OCI-LY7 (cell line): Measurements from ENCODE around the gene EPB41L2. TPM values are rescaled to one million over a fixed set of nuclear protein-coding genes. Genes with fewer than 3 reads are reported as not detected.
A peak's percentile ranks its signal among the peaks of the same experiment; 100 is the strongest.
"Not testable (repeated sequence)": the region's sequence is repeated elsewhere in the genome, so short reads cannot be mapped to it uniquely, and the experiment has no call there.

ENCODE experiments used
- BruUV-seq: library from RNA; stranded (reverse); fragments of 400-500 nt; replicated peaks from 2 replicates; lab custom pipeline; 2021; lab: Mats Ljungman, UMichigan
- CTCF ChIA-PET: fragments of 300-600 bp; sonication (Branson Sonifier 250); formaldehyde crosslinking; loops from one replicate; lab custom pipeline; 2022; ENCODE audit warnings: antibody characterized with exemption; ENCODE audit not compliant: unreplicated experiment; lab: Charles Lee
- POLR2A ChIA-PET: fragments of 300-600 bp; sonication (Branson Sonifier 250); formaldehyde crosslinking; loops from one replicate; lab custom pipeline; 2022; ENCODE audit warnings: antibody characterized with exemption; lab: Charles Lee
- DNase-seq: peaks from one replicate; pipeline ENCODE4 v3.0.0-alpha.2; 2015; ENCODE audit warnings: low spot score
- H2AFZ ChIP-seq: fragments of 200-600 bp; sonication (generic), shearing (Covaris generic); 2 replicates; pipeline ENCODE4 v1.6.1; 2014; ENCODE audit warnings: mild to moderate bottlenecking, antibody characterized with exemption, low read length, moderate library complexity
- H3K27ac ChIP-seq: fragments of 200-600 bp; sonication (generic); 2 replicates; pipeline ENCODE4 v1.5.1; 2014; ENCODE audit warnings: mixed run types, low read depth, mild to moderate bottlenecking, moderate library complexity, low read length, inconsistent platforms; ENCODE audit not compliant: poor library complexity, severe bottlenecking
- H3K36me3 ChIP-seq: fragments of 200-600 bp; sonication (generic); 2 replicates; pipeline ENCODE4 v1.6.1; 2014; ENCODE audit warnings: mild to moderate bottlenecking, antibody characterized with exemption, low read length, moderate library complexity, mixed read lengths; ENCODE audit not compliant: insufficient read depth
- H3K4me1 ChIP-seq: fragments of 200-600 bp; sonication (generic); 2 replicates; pipeline ENCODE4 v1.5.1; 2014; ENCODE audit warnings: mild to moderate bottlenecking, low read length; ENCODE audit not compliant: insufficient read depth, poor library complexity, severe bottlenecking
- H3K4me2 ChIP-seq: fragments of 200-600 bp; sonication (generic); 2 replicates; pipeline ENCODE4 v1.6.1; 2014; ENCODE audit warnings: mild to moderate bottlenecking, low read length
- H3K4me3 ChIP-seq: fragments of 200-600 bp; sonication (generic); 2 replicates; pipeline ENCODE4 v1.5.1; 2014; ENCODE audit warnings: mild to moderate bottlenecking, low read depth, low read length; ENCODE audit not compliant: poor library complexity, severe bottlenecking
- H3K79me2 ChIP-seq: fragments of 200-600 bp; sonication (generic); 2 replicates; pipeline ENCODE4 v1.6.1; 2016; ENCODE audit warnings: low read depth, mild to moderate bottlenecking, low read length, moderate library complexity, mixed read lengths; ENCODE audit not compliant: insufficient read depth
- H3K9me2 ChIP-seq: fragments of 200-600 bp; sonication (generic); 2 replicates; pipeline ENCODE4 v1.6.1; 2016; ENCODE audit warnings: mild to moderate bottlenecking, low read length, mixed read lengths; ENCODE audit not compliant: insufficient read depth
- H3K9me3 ChIP-seq: fragments of 200-600 bp; sonication (generic); 2 replicates; pipeline ENCODE4 v1.6.1; 2014; ENCODE audit warnings: mild to moderate bottlenecking, mixed run types, low read length, mixed read lengths
- H4K20me1 ChIP-seq: fragments of 200-600 bp; sonication (generic); 2 replicates; pipeline ENCODE4 v1.6.1; 2014; ENCODE audit warnings: mild to moderate bottlenecking, antibody characterized with exemption, low read length, moderate library complexity, mixed read lengths; ENCODE audit not compliant: insufficient read depth
- EZH2phosphoT487 ChIP-seq: fragments of 200-600 bp; sonication (generic); IDR thresholded peaks from 2 replicates; pipeline ENCODE4 v1.6.1; 2018; ENCODE audit warnings: low read depth, borderline replicate concordance, mild to moderate bottlenecking, mixed run types, antibody characterized with exemption, low read length, moderate library complexity, mixed read lengths
- intact Hi-C: fragments of 100-400 bp; cut with micrococcal nuclease; formaldehyde crosslinking; loops from one replicate; pipeline ENCODE4 v1.10.0; 2022; ENCODE audit not compliant: unreplicated experiment
- total RNA-seq, 2 experiments: library from RNA; depleted of rRNA in 1 of 2; stranded (reverse); fragments of >200 nt in 1 of 2; shearing (Covaris generic) in 1 of 2; gene quantifications; 2 replicates each; pipeline ENCODE4 v1.2.3, GENCODE V29; 2014 to 2022
- TF ChIP-seq, protein P1 (sequence below): fragments of 200-600 bp; sonication (generic); conservative IDR thresholded peaks from 2 replicates; pipeline ENCODE4 v1.5.1; 2014; ENCODE audit warnings: mild to moderate bottlenecking, antibody characterized with exemption, low read length, moderate library complexity, mixed read lengths

The EPB41L2 gene
- total RNA-seq, 2 experiments from 2014 or later, result 36.7 to 138 TPM

DNA sequence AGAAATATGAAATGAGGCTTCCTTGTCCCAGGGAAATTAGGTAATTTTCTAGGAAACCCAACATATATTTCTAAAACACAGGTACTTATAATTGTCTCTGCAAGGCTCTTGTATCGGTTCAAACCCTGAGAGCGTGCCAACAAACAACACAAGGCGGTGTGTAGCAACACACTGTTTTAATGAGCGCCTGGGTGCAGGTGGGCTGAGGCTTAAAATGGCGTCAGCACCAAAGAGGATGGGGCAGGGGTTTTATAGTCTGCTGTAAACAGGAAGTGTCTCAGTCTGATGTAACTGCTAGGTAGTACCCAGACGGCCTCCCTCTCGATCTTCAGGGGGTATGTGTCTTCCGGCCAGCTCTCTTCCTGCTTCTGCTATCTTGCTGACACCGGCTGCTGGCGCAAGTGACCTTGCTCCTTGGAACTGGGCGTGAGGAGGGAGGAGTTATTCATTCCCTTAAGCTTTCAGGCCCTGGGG lies 69.7 kb downstream of the EPB41L2 start:
- H3K9me2 ChIP-seq, result no peaks in the 10 kb centered on the region
- intact Hi-C loops, result no loop called here
- POLR2A ChIA-PET, result interaction anchor here (0.7 to 1.7 kb wide), 3 partner anchors 11 to 22 kb away, joined by 3 to 6 read pairs (median 4); no protein-coding TSS in a partner anchor
- peaks cover 31% of the 10 kb centered on the region for H3K79me2 ChIP-seq
- peaks cover 14% of the 10 kb centered on the region for H3K4me1 ChIP-seq
- TF ChIP-seq, protein P1, sequence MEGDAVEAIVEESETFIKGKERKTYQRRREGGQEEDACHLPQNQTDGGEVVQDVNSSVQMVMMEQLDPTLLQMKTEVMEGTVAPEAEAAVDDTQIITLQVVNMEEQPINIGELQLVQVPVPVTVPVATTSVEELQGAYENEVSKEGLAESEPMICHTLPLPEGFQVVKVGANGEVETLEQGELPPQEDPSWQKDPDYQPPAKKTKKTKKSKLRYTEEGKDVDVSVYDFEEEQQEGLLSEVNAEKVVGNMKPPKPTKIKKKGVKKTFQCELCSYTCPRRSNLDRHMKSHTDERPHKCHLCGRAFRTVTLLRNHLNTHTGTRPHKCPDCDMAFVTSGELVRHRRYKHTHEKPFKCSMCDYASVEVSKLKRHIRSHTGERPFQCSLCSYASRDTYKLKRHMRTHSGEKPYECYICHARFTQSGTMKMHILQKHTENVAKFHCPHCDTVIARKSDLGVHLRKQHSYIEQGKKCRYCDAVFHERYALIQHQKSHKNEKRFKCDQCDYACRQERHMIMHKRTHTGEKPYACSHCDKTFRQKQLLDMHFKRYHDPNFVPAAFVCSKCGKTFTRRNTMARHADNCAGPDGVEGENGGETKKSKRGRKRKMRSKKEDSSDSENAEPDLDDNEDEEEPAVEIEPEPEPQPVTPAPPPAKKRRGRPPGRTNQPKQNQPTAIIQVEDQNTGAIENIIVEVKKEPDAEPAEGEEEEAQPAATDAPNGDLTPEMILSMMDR, result no peak
- no peak for TF ChIP-seq EZH2phosphoT487
- peak overlapping the region; percentile 25; the same call in 1 of the 2 replicates for H3K4me2 ChIP-seq
- CTCF ChIA-PET, result no interaction called here
- H3K9me3 ChIP-seq, result peaks cover 6% of the 10 kb centered on the region; the same call in 1 of the 2 replicates
- peak; percentile 48 for DNase-seq
- H2AFZ ChIP-seq, result no peak overlapping the region
- 0 out of 2 replicates have a peak, but pooled peaks cover 4% of the 10 kb centered on the region for H4K20me1 ChIP-seq
- no peak overlapping the region for H3K4me3 ChIP-seq
- H3K36me3 ChIP-seq, result peaks cover 8% of the 10 kb centered on the region
- H3K27ac ChIP-seq, result peak overlapping the region; percentile 0
- no TSS peak for BruUV-seq

DNA sequence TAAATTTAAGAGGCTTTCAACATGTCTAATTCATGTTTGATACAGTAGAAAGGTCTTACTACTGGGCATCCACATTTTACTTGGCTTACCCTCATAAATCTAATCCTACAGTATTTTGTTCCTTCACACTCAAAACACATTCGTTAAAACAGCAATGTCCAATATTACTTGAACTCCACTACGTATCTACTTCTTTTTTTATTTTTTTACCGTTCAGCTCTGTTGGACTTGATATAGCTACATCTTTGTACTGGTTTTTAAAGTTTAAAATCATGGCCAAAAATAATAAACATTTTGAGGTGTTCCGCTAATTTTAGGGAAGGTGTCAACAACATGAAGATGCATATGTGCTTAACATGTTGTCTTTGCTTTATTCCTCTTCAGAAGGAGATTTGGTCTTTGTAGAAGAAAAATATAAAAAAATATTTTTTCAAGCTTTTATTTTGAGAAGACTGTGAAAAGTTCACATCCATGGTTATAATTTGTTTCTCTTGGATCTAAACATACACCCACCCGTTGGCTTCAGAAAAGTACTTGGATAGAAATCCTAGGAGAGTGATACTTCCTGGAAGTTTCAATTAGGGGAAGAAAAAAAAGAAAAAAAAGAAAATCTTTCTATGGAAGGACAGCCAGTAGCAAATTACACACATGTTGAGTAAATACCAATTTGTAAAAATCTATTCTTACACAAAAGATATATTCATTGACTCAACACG lies 71.5 kb downstream of the EPB41L2 start:
- POLR2A ChIA-PET, result interaction anchor here (0.6 to 1.7 kb wide), 3 partner anchors 8 to 93 kb away, joined by 3 read pairs; no protein-coding TSS in a partner anchor
- no peaks in the 10 kb centered on the region for H3K9me2 ChIP-seq
- H3K79me2 ChIP-seq, result peaks cover 28% of the 10 kb centered on the region
- TF ChIP-seq, protein P1, result no peak
- no peak for TF ChIP-seq EZH2phosphoT487
- no peaks in the 10 kb centered on the region for H4K20me1 ChIP-seq
- H3K4me2 ChIP-seq, result no peak overlapping the region
- H3K4me1 ChIP-seq, result peaks cover 14% of the 10 kb centered on the region
- no peak overlapping the region for H3K27ac ChIP-seq
- no peak overlapping the region for H3K4me3 ChIP-seq
- no peak overlapping the region for H2AFZ ChIP-seq
- BruUV-seq, result no TSS peak
- CTCF ChIA-PET, result no interaction called here
- no peak for DNase-seq
- intact Hi-C loops, result no loop called here
- H3K9me3 ChIP-seq, result peaks cover 6% of the 10 kb centered on the region; the same call in 1 of the 2 replicates
- peaks cover 8% of the 10 kb centered on the region for H3K36me3 ChIP-seq

DNA sequence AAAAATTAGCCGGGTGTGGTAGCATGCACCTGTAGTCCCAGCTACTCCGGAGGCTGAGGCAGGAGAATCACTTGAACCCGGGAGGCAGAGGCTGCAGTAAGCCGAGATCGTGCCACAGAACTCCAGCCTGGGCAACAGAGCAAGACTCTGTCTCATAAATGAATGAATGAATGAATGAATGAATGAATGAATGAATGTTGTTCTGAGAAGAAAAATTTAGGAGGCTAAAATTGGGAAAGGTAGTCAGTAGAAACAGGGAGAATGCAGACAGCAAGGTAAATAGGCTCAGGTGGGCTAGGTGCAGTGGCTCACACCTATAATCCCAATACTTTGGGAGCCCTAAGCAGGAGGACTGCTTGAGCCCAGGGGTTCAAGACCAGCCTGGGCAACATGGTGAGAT lies 75.5 kb downstream of the EPB41L2 start:
- peaks cover 15% of the 10 kb centered on the region; the same call in 1 of the 2 replicates for H3K79me2 ChIP-seq
- BruUV-seq, H3K36me3 ChIP-seq, H2AFZ ChIP-seq, H3K4me2 ChIP-seq, CTCF ChIA-PET, H4K20me1 ChIP-seq, POLR2A ChIA-PET, H3K4me3 ChIP-seq, H3K9me2 ChIP-seq, H3K4me1 ChIP-seq, intact Hi-C loops, H3K27ac ChIP-seq, DNase-seq: not testable (repeated sequence)
- H3K9me3 ChIP-seq, result peaks cover 26% of the 10 kb centered on the region
